Endothelial cell of umbilical vein (primary cell): ENCODE results near the gene COX8C.

Experiments used
- EZH2 ChIP-seq: IDR thresholded peaks from 2 replicates; pipeline ENCODE4 v1.6.1; 2012; ENCODE audit warnings: borderline replicate concordance, low read depth, mild to moderate bottlenecking, moderate library complexity, low read length, inconsistent platforms; ENCODE audit not compliant: severe bottlenecking
- GATA2 ChIP-seq: IDR thresholded peaks from 2 replicates; pipeline ENCODE4 v1.7.0; 2011; ENCODE audit warnings: low read depth, mild to moderate bottlenecking, moderate library complexity, mixed read lengths, low read length; ENCODE audit not compliant: insufficient read length, insufficient read depth
- MYC ChIP-seq: IDR thresholded peaks from one replicate; pipeline ENCODE4 v1.6.1; 2011; ENCODE audit warnings: mild to moderate bottlenecking, low read depth, low read length
- TF ChIP-seq, protein P1 (sequence below), 2 donors: IDR thresholded peaks; 1 replicate in 1 of 2; 2 replicates in 1 of 2; pipeline ENCODE4 v1.5.1; 2011; ENCODE audit warnings: low read length in 2 of 2, mild to moderate bottlenecking in 2 of 2, moderate library complexity in 2 of 2, control low read depth in 1 of 2, inconsistent platforms in 1 of 2, low read depth in 1 of 2; ENCODE audit not compliant: insufficient read depth in 1 of 2; ENCODE audit errors: extremely low read depth in 1 of 2

DNA sequence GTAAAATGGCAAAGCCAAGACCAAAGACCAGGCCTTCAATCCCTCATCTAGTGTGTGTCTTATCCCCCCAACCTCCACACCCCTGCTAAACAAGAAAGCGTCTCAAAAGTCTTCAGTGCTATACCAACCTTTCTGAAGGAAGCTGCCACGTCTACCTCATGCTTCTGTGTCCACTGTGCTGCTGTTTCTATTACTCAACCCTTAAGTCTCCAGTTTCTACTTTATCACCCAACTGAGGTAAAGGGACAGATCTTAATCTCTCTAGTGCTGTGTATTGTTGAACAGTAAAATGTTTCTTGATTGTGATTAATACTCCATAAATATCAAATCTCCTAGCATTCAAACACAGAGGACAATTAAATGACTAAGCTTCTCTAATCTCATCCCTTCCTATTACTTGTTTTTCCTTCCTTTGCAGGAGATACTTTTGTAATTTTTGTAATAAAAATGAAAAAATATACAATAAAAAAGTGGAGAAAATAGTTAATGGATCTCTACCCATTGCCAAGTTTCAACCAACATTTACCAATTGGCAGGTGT is 37.5 kb upstream of the COX8C start:
- TF ChIP-seq, protein P1, sequence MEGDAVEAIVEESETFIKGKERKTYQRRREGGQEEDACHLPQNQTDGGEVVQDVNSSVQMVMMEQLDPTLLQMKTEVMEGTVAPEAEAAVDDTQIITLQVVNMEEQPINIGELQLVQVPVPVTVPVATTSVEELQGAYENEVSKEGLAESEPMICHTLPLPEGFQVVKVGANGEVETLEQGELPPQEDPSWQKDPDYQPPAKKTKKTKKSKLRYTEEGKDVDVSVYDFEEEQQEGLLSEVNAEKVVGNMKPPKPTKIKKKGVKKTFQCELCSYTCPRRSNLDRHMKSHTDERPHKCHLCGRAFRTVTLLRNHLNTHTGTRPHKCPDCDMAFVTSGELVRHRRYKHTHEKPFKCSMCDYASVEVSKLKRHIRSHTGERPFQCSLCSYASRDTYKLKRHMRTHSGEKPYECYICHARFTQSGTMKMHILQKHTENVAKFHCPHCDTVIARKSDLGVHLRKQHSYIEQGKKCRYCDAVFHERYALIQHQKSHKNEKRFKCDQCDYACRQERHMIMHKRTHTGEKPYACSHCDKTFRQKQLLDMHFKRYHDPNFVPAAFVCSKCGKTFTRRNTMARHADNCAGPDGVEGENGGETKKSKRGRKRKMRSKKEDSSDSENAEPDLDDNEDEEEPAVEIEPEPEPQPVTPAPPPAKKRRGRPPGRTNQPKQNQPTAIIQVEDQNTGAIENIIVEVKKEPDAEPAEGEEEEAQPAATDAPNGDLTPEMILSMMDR (IDR thresholded peaks at IDR 0.05; ENCODE audit: extremely low read depth in 1 of 2, insufficient read depth in 1 of 2, low read depth in 1 of 2, low read length in 2 of 2), result no peak
- TF ChIP-seq MYC (no peak), EZH2 (no peak), GATA2 (peak; percentile 96)
